OCI-M2 (cell line): ENCODE results near the gene ETNK1.

Experiments
- DNase-seq: peaks from one replicate; lab custom pipeline; 2025; ENCODE audit not compliant: unreplicated experiment; lab: John Stamatoyannopoulos, UW

Gene ETNK1

DNA sequence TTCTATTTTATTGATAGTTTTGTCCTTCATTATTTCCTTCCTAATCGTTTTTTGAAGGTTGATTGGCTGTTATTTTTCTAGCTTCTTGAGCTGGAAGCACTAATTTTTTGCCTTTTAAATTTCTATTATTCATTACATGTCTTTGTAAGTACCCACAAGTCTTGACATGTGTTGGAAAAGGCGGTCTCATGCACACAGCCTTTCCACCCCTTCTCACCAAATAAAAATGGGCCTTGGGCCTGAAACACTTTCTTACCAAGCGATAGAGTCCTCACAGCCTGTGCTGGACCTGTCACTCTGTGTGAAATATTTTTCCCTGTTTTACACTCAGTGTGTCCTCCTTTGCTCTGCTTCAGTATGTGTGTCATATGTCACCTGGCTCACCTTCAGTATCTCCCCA is 9.9 kb downstream of the ETNK1 start:
- DNase-seq, result no peak

DNA sequence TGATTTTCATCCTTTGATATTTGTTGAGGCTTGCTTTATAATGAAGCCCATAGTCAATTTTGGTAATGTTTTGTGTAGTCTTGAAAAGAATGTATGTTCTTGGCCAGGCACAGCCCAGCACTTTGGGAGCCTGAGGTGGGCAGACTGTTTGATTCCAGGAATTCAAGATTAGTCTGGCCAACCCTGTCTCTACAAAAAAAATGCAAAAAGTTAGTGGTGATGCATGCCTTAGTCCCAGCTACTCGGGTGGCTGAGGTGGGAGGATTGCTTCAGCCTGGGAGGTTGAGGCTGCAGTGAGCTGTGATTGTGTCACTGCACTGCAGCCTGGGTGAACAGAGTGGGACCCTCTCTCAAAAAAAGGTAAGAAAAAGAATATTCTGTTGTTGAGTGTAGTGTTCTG is 10.8 kb downstream of the ETNK1 start:
- DNase-seq, result no peak

DNA sequence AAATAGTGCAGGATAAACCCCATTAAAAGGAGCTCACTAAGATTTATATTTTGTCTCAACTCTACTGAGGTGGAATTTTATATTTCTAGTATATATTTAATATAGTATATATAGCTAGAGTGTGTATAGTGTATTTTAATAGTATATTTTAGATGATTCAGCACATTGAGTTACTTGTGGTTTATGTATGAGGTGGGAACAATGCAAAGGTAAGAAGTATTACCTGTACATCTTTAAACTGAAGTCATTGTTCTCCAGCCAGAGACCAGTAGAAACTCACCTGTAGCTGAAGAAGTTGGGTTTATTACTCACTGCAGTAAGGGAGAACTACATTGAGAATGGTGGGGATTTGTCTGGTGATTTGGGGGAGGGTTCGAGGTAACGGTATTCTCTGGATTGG is 15.9 kb downstream of the ETNK1 start:
- no peak for DNase-seq

DNA sequence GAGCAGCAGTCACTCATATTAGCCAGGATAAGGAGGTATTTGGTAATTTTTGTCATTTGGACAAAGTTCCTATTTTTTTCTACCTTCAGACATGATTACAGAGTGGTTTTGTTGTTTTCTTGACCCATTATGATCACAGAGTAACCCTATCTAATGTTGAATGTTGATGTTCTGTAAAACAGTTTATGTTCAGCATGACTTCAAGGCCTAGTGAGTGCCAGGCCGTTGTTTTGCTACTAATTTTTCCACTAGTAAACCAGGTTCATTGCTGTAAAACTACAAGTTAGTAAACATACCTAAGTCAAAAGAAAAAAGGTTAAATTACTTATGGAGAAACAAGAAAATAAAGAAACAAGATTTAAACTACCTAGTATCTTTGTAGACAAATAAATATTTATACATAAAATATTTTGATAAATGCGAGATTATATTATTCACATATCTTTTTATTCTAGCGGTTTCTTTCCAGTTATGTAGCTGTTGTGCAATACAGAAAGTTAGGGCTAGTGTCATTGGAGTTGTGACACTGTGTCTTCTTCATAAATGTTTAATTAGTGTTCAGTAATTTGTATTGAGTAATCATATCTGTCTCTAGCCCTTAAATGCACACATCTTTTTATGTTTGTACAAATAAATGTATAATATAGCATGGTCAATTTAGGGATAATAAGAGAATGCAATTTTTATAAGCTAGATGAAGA is 16.5 kb downstream of the ETNK1 start:
- no peak for DNase-seq

DNA sequence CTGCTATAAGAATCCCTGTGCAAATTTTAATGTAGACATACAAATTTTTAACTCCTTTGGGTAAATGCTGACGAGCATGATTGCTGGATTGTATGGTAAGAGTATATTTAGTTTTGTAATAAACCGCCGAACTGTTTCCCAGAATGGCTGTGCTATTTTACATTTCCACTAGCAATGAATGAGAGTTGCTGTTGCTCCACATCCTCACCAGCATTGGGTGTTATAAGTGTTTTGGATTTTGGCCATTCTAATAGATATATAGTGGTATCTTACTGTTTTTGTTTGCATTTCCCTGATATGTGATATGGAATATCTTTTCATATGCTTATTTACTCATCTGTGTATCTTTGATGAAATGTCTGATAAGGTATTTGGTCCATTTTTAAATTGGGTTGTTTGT is 23.7 kb downstream of the ETNK1 start:
- no peak for DNase-seq

DNA sequence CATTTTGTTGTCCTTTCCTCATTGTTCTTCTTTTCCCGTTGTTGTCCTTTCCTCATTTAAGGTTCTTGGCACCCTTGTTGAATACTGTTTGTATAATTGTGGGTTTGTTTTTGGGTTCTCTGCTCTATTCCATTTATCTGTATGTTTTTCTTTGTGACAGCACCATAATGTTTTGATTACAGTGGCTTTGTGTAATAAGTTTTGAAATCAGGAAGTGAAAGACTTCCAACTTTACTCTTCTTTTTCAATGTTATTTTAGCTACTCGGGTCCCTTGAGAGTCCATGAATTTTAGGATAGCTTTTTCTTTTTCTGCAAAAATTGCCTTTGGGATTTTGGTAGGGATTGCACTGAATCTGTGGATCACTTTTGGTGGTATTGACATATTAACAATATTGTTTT is 28.1 kb downstream of the ETNK1 start:
- DNase-seq, result no peak

DNA sequence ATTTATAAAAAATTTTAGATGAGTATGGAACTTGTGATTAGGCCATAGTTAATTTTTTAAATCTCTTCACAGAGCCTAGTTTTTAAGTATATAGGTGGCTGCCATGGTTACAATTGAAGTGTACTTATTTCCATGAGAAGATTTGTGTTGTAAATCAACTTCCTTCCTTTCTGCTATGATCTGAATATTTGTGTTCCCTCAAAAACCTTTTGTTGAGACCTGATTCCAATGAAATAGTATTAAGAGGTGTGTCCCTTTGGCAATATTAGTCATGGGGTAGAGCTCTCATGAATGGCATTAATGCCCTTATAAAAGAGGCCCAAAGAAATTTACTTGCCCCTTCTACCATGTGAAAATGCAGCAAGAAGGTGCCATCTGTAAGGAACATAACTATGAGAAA is 28.8 kb downstream of the ETNK1 start:
- DNase-seq, result no peak

DNA sequence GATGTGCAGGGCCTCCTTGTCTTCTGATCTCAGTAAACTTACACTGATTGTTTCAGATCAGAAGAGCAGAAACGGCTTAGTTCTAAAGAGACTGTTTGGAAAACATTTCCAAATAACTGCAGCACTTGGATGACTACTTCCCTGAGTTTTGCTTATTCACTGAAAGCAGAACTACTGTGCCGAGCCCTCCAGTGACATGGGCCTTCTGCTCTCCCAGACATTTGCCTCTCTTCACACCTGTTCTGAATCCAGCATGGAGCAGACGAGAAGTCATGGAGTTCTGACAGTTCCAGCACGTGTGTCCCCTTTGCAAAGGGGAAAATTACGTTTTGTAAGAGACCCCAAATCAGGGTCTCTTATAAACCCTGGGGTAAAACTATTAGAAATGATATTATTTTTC is 31.4 kb downstream of the ETNK1 start:
- no peak for DNase-seq

DNA sequence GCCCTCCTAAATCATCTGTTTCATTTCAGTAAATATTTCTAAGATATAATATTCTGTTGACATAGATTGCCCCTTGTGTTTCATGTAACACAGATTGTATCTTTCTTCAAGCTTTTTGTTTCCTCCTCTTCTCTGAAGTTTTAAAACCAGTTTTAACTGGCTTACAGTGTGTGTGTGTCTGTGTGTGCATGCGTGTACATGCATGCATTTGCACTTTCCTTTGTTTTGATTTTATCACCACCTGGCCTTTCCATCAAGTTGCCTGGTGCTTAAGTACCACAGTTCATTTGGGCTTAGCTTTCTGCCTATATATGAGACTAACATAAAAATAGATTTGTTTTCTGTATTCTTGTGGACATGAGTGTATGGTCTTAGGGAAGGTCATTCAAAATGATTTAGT is 31.9 kb downstream of the ETNK1 start:
- no peak for DNase-seq

DNA sequence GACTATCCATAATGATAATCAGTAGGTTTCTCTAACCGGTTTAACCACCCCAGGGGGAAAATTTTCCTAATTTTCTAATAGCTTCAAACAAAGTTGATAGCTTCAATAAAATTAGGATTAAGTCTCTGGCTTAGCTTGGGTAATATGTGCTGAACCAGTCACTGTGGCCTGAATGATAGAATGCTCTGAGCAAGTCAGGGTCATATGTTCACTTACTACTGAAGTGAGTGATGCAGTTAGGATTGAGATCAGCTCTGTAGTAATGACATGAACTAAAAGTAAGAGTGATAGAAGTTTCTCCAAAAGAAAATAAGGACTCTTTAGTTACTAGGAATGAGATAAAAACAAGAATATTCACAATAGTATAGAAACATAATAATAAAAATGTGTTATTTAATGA is 32.6 kb downstream of the ETNK1 start:
- DNase-seq, result no peak

DNA sequence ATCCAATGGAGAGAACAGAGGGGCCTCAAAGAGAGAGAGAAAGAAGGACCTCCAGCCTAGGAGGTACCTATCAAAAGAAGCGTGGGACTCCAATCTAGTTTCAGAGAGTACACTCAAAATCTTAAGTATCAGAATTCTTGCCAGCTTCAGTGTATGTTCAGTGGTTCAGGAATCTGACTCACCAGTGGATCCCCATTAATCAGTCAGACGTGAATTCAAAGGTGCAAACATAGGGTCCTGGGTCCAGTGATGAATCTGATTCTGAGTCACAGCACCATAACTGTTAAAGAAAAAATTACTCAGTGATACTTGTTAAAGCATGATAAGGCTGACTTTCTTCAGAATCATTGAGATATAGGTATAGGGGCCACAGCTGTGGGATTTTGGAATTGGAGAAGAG is 33.2 kb downstream of the ETNK1 start:
- DNase-seq, result no peak

DNA sequence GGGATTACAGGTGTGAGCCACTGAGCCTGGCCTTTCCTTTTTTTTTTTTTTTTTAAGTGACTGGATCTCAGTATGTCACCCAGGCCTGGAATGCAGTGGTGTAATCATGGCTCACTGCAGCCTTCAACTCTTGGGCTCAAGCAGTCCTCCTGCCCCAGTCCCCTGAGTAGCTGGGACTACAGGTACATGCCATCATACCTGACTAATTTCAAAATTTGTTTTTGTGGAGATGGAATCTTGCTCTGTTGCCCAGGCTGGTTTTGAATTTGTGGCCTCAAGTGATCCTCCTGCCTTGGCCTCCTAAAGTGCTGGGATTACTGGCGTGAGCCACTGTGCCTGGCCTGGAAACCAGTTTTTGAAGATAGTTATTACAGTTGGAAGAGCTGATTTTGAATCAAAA is 37.4 kb downstream of the ETNK1 start:
- DNase-seq, result no peak

DNA sequence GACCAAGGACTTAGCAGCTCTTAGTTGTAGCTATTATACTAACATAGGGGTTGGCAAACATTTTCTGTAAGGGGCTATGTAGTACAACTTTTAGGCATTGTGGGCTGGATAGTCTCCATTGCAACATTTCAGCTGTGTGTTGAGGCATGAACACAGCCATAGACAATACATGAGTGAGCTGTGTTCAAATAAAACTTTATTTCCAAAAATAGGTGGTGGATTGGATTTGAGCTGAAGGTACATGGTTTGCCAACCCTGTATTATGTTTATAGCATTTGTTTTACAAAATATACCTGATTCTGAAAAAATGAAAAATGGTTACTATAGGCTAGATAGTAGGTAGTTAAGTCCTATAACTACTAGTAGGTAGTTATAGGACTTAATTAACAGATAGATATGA is 40.5 kb downstream of the ETNK1 start:
- DNase-seq, result no peak

DNA sequence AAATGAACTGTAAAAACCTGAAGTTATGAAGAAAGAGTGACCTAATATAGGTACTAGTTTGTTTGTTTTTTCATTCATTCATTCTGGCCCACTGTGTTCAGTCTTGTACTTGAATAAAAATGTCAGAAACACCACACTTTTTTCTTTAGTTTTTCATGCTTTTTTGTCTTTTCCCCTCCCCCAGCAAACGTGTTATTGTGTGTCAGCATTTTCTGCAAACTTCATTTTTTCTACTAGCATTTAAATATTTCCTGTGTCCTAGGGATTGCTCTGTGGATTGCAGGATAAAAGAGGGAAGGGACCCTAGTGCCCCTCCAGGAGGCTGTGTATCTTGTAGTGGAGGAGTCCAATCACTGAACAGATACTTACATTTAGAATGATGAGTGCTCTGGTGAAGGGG is 42.2 kb downstream of the ETNK1 start:
- no peak for DNase-seq

DNA sequence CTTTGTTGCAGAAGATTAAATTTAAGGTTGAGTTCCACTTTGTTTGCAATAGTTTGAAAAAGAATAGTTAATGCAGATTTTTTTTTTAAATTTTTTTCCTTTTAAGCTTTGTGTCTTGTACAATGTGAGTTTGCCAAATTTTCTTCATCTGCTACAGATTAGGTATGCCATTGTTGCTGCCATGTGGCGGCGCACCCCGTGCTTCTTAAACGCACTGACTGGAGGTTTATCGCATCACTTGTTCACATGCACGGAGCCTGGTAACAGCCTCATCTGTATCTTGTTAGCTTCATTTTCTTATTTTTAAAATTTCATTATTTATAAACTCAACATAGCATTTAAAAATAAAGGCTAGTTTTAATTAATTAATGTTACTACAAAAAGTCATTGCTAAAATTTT is 43.5 kb downstream of the ETNK1 start:
- DNase-seq, result no peak

DNA sequence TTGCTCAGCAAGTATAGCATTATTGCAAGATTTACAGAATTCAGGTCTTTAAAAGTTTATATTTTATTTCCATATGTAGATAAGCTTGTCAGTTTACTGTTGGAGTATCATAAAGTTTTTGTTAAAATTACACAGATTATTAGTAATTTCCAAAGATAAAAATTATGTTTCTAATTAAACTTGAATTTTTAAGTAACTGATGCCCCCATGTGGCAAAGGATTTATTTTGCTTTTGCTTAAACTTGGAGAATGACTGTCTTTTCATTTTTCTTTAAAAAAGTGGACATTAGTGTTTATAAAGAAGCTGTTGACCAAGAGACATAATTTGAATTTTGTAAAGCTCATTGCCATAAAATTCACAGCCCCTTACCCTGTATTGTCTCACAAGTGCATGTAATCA is 45.8 kb downstream of the ETNK1 start:
- no peak for DNase-seq

DNA sequence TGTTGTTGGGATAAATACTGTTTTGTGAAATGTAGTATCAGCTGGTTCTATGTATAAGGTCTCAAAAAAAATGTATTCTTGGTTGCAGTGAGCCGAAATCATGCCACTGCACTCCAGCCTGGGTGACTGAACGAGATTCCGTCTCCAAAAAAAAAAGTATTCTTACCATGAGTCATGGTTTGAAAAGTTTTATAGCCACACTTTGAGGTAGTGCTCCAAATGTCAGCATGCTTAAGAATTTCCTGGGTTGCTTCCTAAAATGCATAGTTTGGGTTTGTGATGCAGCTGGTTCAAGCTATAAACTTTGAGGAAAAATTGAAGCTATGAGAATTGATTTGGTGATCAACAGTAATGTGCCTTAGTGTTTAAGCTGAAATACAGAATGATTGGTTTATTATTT is 48.0 kb downstream of the ETNK1 start:
- no peak for DNase-seq

DNA sequence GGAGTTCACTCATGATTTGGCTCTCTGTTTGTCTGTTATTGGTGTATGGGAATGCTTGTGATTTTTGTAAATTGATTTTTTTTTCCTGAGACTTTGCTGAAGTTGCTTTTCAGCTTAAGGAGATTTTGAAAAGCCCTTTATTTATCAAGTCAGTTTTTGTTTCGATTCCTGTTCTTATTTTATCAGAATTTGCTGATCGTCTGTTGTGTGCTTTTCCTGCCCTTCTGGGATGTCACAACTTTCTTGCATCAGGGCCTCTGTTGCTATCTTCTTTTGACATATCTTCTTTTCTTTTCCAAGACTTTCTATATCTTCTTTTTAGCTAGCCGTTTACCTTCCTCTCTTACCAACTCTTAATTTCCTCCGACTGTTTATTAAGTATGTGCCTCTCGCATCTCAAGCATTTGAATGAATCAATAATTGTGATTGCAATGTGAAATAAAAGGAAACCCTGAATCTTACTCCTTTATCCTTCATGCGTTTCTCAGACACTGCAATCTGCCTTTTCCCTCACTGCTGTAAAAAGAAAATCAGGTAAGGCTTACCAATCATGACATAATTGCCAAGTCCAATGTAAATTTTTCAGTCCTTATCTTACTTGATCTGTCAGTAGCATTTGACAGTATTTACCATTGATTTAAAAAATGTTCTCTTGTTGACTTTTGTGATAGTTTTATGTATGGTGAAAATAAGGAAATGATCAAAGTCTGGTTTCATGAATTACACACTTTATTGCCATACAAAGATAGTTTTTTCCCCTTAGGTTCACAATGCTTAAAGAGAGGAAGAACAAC is 53.0 kb downstream of the ETNK1 start:
- DNase-seq, result no peak

DNA sequence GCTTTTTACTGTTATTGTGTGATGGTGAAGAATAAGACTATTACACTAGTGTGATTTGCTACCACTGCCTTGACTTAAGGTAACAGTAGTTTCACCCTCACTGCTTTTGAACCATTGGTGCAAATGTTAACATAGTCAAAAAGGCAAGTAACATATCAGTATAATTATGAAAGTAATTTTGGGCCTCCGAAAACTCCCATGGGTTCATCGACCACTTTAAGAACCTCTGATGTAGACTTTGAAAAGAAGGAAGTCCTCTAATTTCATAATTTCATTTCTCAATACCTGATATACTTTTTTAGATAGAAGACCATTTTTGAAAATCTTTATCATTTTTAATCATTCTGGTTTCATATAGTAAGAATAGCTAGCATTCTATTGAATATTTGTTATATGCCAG is 57.7 kb downstream of the ETNK1 start:
- no peak for DNase-seq

DNA sequence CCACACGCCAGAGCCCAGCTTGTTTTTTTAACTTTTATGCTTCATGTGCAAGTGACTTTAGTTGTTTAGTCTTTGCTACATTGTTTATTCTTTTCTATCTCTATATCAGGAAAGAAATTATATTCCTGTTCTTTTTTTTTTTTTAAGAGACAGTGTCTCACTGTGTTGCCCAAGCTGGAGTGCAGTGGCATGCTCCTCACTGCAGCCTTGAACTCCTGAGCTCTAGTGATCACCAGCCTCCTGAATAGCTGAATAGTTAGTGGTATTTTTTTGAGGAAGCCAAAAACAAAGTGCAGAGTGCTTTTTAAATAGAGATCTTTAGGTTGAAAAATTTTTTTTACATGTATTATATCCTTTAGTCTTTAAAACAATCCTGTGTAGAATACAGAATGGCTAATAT is 58.2 kb downstream of the ETNK1 start:
- no peak for DNase-seq

DNA sequence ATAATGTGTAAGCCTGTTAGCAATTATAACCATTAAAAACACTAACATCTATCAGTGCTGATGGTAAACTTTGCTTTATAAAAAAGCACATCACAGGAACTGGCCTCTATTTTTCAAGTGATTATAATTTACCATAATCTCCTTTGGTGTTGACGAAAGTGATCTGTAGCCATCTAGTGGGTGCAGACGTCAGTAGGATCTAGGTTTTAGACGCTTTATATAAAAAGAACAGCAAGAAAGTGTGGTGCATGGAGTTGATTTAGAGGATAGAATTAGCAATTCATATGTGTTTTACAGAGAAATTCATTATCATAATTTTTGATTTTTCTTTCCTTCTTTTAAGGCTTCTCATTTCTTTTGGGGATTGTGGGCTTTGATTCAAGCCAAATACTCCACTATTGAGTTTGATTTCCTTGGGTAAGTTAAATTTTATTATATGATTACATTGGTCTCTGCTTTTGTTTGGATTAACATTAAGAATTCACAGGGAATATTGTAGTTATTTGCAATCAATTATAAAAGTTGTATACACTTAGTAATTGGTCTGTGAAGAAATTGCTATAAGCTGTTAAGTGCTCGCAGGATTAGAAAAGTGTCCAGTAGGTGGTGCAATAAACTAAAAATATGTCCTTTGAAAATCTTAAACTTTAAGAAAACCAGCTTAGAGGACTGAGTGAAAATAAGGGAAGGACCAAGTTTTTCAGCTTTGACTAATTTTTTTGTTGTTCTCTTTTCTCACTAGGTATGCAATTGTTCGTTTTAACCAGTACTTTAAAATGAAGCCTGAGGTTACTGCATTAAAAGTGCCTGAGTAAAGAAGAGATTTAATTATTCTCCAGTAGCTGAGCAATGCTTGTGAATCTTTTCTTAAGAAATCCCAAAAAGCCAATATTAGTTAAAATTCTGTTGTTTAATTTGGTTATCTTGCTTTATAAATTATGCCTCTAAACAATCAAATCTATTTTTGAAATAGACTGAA is 59.5 kb downstream of the ETNK1 start:
- DNase-seq, result no peak

DNA sequence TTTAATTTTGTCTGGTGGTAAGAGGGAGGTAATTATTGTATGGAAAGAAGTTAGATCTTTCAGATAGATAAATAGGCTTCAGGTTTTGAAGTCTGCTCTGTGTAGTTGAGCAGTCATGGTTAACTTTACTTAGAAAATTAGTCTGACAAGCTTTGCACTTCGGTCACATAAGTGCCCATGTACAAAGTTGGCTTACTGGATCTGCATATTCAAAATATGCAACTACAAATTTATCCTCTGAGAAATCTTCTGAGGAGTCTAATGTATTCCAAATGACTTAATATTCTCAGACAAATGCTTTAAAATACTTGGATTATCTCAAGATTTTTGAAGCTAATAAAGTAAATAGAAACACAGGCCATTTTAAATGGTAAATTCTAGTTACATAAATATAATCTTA is 61.2 kb downstream of the ETNK1 start:
- DNase-seq, result no peak
